Breast epithelium (tissue), 3 donors: ENCODE results near the gene SRSF2.

Source experiments
- POLR2AphosphoS5 ChIP-seq, 3 donors: sonication (generic); formaldehyde crosslinking; IDR thresholded peaks; one replicate each; pipeline ENCODE4 v1.6.1; 2017; ENCODE audit warnings: antibody characterized with exemption in 3 of 3
- TF ChIP-seq, protein P1 (sequence below), 3 donors: fragments of 450-650 bp; IDR thresholded peaks; one replicate each; pipeline ENCODE4 v1.5.1; 2016 to 2017; ENCODE audit warnings: antibody characterized with exemption in 3 of 3, mild to moderate bottlenecking in 3 of 3, moderate library complexity in 3 of 3

DNA sequence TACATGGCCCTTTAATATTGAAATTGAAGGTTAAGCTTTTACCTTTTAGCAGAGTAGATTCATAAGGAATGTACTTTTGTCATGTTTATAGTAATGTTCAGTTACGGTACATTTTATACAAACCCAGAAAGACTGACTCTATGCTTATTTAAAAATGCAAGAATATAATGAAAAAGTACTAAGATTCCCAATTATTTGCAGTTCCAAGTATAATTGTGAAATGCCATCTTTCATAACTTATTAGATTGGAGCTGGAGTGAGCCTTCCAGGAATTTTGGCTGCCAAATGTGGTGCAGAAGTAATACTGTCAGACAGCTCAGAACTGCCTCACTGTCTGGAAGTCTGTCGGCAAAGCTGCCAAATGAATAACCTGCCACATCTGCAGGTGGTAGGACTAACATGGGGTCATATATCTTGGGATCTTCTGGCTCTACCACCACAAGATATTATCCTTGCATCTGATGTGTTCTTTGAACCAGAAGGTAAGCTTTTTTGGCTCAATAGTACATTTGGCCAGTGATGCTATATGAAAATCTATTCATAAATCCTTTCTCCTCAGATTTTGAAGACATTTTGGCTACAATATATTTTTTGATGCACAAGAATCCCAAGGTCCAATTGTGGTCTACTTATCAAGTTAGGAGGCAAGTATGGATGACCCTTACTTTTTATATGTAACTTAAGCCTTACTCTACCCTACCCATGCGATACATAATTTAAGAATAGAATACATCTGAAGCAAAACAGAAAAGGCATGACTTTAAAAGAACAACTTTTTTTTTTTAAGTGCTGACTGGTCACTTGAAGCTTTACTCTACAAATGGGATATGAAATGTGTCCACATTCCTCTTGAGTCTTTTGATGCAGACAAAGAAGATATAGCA lies 4.2 kb downstream of the SRSF2 start:
- no peak for TF ChIP-seq POLR2AphosphoS5 (IDR thresholded peaks at IDR 0.05)
- TF ChIP-seq, protein P1, sequence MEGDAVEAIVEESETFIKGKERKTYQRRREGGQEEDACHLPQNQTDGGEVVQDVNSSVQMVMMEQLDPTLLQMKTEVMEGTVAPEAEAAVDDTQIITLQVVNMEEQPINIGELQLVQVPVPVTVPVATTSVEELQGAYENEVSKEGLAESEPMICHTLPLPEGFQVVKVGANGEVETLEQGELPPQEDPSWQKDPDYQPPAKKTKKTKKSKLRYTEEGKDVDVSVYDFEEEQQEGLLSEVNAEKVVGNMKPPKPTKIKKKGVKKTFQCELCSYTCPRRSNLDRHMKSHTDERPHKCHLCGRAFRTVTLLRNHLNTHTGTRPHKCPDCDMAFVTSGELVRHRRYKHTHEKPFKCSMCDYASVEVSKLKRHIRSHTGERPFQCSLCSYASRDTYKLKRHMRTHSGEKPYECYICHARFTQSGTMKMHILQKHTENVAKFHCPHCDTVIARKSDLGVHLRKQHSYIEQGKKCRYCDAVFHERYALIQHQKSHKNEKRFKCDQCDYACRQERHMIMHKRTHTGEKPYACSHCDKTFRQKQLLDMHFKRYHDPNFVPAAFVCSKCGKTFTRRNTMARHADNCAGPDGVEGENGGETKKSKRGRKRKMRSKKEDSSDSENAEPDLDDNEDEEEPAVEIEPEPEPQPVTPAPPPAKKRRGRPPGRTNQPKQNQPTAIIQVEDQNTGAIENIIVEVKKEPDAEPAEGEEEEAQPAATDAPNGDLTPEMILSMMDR (IDR thresholded peaks at IDR 0.05), result no peak
